ENCODE measurements around the gene DTNB.

The DTNB gene

DNA sequence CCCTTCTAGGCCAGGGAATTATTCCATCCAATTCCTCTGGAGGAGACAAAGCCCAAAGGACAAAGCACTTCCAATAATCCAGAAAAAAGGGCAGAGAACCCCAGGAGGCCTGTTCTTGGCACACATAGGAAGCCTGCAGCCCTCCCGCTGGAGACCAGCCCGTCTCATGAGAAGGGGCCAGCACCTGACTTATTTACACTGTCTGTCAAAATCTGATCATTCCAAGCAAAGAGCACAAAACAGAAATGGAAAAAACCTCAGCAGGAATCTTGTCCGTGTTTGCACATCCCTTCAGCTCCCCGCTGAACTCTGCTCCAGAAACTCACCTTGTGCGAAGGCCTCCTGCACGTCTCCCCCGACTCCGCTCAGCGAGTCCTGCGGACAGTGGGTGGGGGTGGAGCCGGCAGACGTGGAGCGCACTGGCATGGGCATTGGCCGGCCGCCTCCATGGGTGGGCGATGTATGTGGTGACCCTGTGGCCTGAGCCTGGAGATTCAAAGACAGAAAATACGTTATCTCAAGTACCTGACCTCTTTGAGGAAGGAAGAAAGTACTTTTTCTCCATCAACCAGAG lies 285.4 kb downstream of the DTNB start:
- no peaks in the 10 kb centered on the region for H3K27me3 ChIP-seq (ENCODE audit: insufficient read depth, poor library complexity, severe bottlenecking)
- no peak overlapping the region for H3K4me3 ChIP-seq (replicated peaks; ENCODE audit: insufficient read depth, low read length)
- no peak overlapping the region for H3K27ac ChIP-seq (replicated peaks)
- no peak for DNase-seq (ENCODE audit: low read depth in 1 of 2, low spot score in 1 of 2)
- no peak for TF ChIP-seq POLR2AphosphoS5 (IDR thresholded peaks at IDR 0.05; ENCODE audit: low read depth)
- no peak for TF ChIP-seq SPI1 (IDR thresholded peaks at IDR 0.05; ENCODE audit: borderline replicate concordance, low read depth)
- TF ChIP-seq, protein P1, sequence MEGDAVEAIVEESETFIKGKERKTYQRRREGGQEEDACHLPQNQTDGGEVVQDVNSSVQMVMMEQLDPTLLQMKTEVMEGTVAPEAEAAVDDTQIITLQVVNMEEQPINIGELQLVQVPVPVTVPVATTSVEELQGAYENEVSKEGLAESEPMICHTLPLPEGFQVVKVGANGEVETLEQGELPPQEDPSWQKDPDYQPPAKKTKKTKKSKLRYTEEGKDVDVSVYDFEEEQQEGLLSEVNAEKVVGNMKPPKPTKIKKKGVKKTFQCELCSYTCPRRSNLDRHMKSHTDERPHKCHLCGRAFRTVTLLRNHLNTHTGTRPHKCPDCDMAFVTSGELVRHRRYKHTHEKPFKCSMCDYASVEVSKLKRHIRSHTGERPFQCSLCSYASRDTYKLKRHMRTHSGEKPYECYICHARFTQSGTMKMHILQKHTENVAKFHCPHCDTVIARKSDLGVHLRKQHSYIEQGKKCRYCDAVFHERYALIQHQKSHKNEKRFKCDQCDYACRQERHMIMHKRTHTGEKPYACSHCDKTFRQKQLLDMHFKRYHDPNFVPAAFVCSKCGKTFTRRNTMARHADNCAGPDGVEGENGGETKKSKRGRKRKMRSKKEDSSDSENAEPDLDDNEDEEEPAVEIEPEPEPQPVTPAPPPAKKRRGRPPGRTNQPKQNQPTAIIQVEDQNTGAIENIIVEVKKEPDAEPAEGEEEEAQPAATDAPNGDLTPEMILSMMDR (IDR thresholded peaks at IDR 0.05; ENCODE audit: insufficient read depth, low read length), result no peak
- no peak for TF ChIP-seq GABPA (IDR thresholded peaks at IDR 0.05; ENCODE audit: low read depth)
- TF ChIP-seq, protein P2, sequence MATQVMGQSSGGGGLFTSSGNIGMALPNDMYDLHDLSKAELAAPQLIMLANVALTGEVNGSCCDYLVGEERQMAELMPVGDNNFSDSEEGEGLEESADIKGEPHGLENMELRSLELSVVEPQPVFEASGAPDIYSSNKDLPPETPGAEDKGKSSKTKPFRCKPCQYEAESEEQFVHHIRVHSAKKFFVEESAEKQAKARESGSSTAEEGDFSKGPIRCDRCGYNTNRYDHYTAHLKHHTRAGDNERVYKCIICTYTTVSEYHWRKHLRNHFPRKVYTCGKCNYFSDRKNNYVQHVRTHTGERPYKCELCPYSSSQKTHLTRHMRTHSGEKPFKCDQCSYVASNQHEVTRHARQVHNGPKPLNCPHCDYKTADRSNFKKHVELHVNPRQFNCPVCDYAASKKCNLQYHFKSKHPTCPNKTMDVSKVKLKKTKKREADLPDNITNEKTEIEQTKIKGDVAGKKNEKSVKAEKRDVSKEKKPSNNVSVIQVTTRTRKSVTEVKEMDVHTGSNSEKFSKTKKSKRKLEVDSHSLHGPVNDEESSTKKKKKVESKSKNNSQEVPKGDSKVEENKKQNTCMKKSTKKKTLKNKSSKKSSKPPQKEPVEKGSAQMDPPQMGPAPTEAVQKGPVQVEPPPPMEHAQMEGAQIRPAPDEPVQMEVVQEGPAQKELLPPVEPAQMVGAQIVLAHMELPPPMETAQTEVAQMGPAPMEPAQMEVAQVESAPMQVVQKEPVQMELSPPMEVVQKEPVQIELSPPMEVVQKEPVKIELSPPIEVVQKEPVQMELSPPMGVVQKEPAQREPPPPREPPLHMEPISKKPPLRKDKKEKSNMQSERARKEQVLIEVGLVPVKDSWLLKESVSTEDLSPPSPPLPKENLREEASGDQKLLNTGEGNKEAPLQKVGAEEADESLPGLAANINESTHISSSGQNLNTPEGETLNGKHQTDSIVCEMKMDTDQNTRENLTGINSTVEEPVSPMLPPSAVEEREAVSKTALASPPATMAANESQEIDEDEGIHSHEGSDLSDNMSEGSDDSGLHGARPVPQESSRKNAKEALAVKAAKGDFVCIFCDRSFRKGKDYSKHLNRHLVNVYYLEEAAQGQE (IDR thresholded peaks at IDR 0.05; ENCODE audit: insufficient replicate concordance, low read depth), result no peak

DNA sequence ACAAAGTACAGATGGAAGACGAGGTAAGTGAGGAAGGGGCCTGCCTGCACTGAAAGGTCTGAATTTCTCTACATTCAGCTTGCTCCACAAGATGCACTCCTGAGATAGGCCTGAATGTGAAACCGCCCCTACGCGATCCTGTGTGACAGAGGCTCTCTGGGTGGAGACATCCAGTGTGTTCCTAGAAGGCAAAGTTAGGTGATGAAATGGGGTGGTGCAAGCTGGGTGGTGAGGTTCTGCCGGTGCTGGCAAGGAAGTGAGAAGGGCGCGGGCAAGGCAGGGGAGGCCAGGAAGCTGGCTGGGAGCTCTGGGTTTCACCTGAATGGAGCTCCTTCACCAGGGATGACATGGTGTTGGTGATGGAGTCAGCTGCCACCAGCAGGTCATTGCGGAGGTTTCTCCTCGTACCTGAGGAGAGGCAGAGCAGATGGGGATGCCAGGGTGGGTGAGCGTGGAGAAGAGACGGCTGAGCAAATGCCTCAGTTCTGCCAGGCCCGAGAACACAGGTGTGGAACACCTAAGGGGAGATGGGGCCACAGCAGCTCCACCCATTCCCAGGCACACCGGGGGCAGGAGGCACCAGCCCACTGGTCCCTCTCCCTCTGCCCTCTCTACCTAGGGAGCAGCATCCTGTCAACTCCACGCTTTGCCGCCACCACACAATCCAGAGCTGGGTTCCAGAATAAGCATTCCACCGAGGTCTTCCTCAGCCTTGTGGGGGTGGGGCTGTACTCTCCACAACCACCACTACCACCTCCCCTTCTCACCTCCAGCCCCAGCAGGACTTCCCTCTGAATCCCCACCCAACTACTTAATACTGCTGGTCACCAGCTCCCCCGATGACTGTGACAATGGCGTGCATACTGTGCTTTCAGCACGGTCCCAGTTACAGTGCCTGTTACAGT lies 286.2 kb downstream of the DTNB start:
- H3K27me3 ChIP-seq (ENCODE audit: insufficient read depth, poor library complexity, severe bottlenecking), result no peaks in the 10 kb centered on the region
- H3K4me3 ChIP-seq (replicated peaks; ENCODE audit: insufficient read depth, low read length), result no peak overlapping the region
- DNase-seq (ENCODE audit: low read depth in 1 of 2, low spot score in 1 of 2), result peak in 1 of 2 experiments; percentile 36
- TF ChIP-seq, protein P1 (IDR thresholded peaks at IDR 0.05; ENCODE audit: insufficient read depth, low read length), result no peak
- TF ChIP-seq, protein P2 (IDR thresholded peaks at IDR 0.05; ENCODE audit: insufficient replicate concordance, low read depth), result no peak
- no peak for TF ChIP-seq SPI1 (IDR thresholded peaks at IDR 0.05; ENCODE audit: borderline replicate concordance, low read depth)
- no peak overlapping the region for H3K27ac ChIP-seq (replicated peaks)

DNA sequence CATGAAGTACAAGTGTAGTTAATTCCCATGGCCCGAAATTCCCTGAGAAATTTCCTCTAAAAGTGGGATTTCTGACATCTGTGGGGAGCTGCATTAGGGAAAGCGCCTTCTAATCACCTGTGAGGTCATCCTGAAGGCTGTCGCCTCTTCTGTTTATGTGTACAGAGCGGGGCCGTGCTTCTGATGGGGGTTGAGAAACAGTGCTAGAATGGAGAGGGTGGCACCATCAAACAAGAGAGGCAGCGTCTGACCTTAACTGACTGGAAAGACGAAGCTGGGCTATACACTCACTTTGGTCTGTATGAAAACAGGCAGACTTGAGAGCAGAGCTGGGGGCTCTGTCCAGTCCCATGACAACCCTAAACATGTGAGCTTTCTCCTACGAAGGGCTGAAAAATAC lies 287.5 kb downstream of the DTNB start:
- Histone ChIP-seq H3K4me3 (replicated peaks; ENCODE audit: insufficient read depth, low read length) (no peak overlapping the region), H3K27me3 (ENCODE audit: insufficient read depth, poor library complexity, severe bottlenecking) (no peaks in the 10 kb centered on the region), H3K27ac (replicated peaks) (no peak overlapping the region)
- TF ChIP-seq POLR2AphosphoS5 (IDR thresholded peaks at IDR 0.05; ENCODE audit: low read depth) (no peak), SPI1 (IDR thresholded peaks at IDR 0.05; ENCODE audit: borderline replicate concordance, low read depth) (no peak), GABPA (IDR thresholded peaks at IDR 0.05; ENCODE audit: low read depth) (no peak)
- TF ChIP-seq, protein P1 (IDR thresholded peaks at IDR 0.05; ENCODE audit: insufficient read depth, low read length), result no peak
- TF ChIP-seq, protein P2 (IDR thresholded peaks at IDR 0.05; ENCODE audit: insufficient replicate concordance, low read depth), result no peak
- no peak for DNase-seq (ENCODE audit: low read depth in 1 of 2, low spot score in 1 of 2)
